ENCODE results near the gene FAM151B. TPM values are rescaled to one million over a fixed set of nuclear protein-coding genes. Genes with fewer than 3 reads are reported as not detected.
"Not testable (repeated sequence)": the region's sequence is repeated elsewhere in the genome, so short reads cannot be mapped to it uniquely, and the experiment has no call there.

FAM151B gene
- total and polyA plus RNA-seq, 2 of the 13 experiments (the other 11 are each of a cell fraction or from before 2014, with no cell fraction given), result 0.61 to 1.0 TPM

GRCh38 chr5:80493443-80493842 lies 5.5 kb downstream of the FAM151B start:
- intact Hi-C loops (cut with micrococcal nuclease; ENCODE audit: unreplicated experiment); ATAC-seq; H3K9me3 ChIP-seq (ENCODE audit: low read length); H3K36me3 ChIP-seq (replicated peaks in 1 of 2; ENCODE audit: control insufficient read depth in 1 of 2, insufficient read depth in 2 of 2, low read length in 2 of 2); H2AFZ ChIP-seq (ENCODE audit: low read length); CTCF ChIA-PET (ENCODE audit: low intra/inter-chr PET ratio, low total read pairs); DNase-seq (ENCODE audit: low spot score); H3K79me2 ChIP-seq (ENCODE audit: insufficient read depth, low read length); in situ Hi-C loops (cut with HindIII; ENCODE audit: extremely low pct_ligation_motif_present, low pct_unique_long_range_greater_than_20kb); BruUV-seq (replicated peaks); H4K20me1 ChIP-seq (ENCODE audit: insufficient read depth, low read length); H3K27ac ChIP-seq (ENCODE audit: extremely low read length, insufficient read depth, low read length); FAIRE-seq; POLR2A ChIA-PET; H3K27me3 ChIP-seq (ENCODE audit: control insufficient read depth in 1 of 2, insufficient read depth in 2 of 2, low read length in 2 of 2); H3K9ac ChIP-seq (ENCODE audit: insufficient read depth, low read depth, low read length); H3K4me3 ChIP-seq (replicated peaks in 1 of 3; ENCODE audit: insufficient read depth in 1 of 3, low read depth in 2 of 3, low read length in 3 of 3); H3K4me2 ChIP-seq (ENCODE audit: low read depth, low read length): not testable (repeated sequence)
- WGBS (ENCODE audit: low lambda C conversion rate), result 83% methylated on average over 7 of the region's 7 CpGs
- peaks cover 22% of the 10 kb centered on the region for H3K4me1 ChIP-seq (ENCODE audit: insufficient read depth, low read length)

GRCh38 chr5:80495891-80496290 lies 8.0 kb downstream of the FAM151B start:
- ATAC-seq (no peak), FAIRE-seq (no peak), DNase-seq (ENCODE audit: low spot score) (no peak)
- no peaks in the 10 kb centered on the region for H3K9me3 ChIP-seq (ENCODE audit: low read length)
- H3K79me2 ChIP-seq (ENCODE audit: insufficient read depth, low read length), result no peaks in the 10 kb centered on the region
- H2AFZ ChIP-seq (ENCODE audit: low read length), result no peak overlapping the region
- in situ Hi-C loops (cut with HindIII; ENCODE audit: extremely low pct_ligation_motif_present, low pct_unique_long_range_greater_than_20kb), result no loop called here
- CTCF ChIA-PET (ENCODE audit: low intra/inter-chr PET ratio, low total read pairs), result no interaction called here
- POLR2A ChIA-PET, result no interaction called here
- no peaks in the 10 kb centered on the region for H4K20me1 ChIP-seq (ENCODE audit: insufficient read depth, low read length)
- intact Hi-C loops (cut with micrococcal nuclease; ENCODE audit: unreplicated experiment), result no loop called here
- no peak overlapping the region for H3K4me3 ChIP-seq (replicated peaks in 1 of 3; ENCODE audit: insufficient read depth in 1 of 3, low read depth in 2 of 3, low read length in 3 of 3)
- WGBS (ENCODE audit: low lambda C conversion rate), result 88% methylated on average over 2 of the region's 2 CpGs
- no peaks in the 10 kb centered on the region for H3K36me3 ChIP-seq (replicated peaks in 1 of 2; ENCODE audit: control insufficient read depth in 1 of 2, insufficient read depth in 2 of 2, low read length in 2 of 2)
- BruUV-seq (replicated peaks), result no TSS peak
- H3K27ac ChIP-seq (ENCODE audit: extremely low read length, insufficient read depth, low read length), result no peak overlapping the region
- no peak for TF ChIP-seq RARA (CRISPR knock-in tag; IDR thresholded peaks at IDR 0.05)
- TF ChIP-seq ZXDC (CRISPR knock-in tag; IDR thresholded peaks at IDR 0.05), result no peak
- TF ChIP-seq SOX6 (IDR thresholded peaks at IDR 0.05), result no peak
- no peak for TF ChIP-seq SOX6 (CRISPR knock-in tag; IDR thresholded peaks at IDR 0.05)
- no peak for TF ChIP-seq ZKSCAN1 (IDR thresholded peaks at IDR 0.05; ENCODE audit: low read length)
- no peak for TF ChIP-seq JDP2 (CRISPR knock-in tag; IDR thresholded peaks at IDR 0.05; ENCODE audit: borderline replicate concordance)
- no peak for TF ChIP-seq ZNF644 (CRISPR knock-in tag; IDR thresholded peaks at IDR 0.05; ENCODE audit: low read depth)
- no peak for TF ChIP-seq ZNF235 (CRISPR knock-in tag; IDR thresholded peaks at IDR 0.05; ENCODE audit: borderline replicate concordance)
- TF ChIP-seq CEBPG (CRISPR knock-in tag; IDR thresholded peaks at IDR 0.05), result no peak
- TF ChIP-seq AGO2 (optimal IDR thresholded peaks at IDR 0.05; ENCODE audit: low read depth, low read length), result no peak
- no peak for TF ChIP-seq ZIK1 (CRISPR knock-in tag; IDR thresholded peaks at IDR 0.05; ENCODE audit: borderline replicate concordance, low read depth)
- no peaks in the 10 kb centered on the region for H3K27me3 ChIP-seq (ENCODE audit: control insufficient read depth in 1 of 2, insufficient read depth in 2 of 2, low read length in 2 of 2)
- H3K4me2 ChIP-seq (ENCODE audit: low read depth, low read length), result no peak overlapping the region
- H3K4me1 ChIP-seq (ENCODE audit: insufficient read depth, low read length), result peaks cover 10% of the 10 kb centered on the region
- H3K9ac ChIP-seq (ENCODE audit: insufficient read depth, low read depth, low read length), result no peak overlapping the region

Data from HepG2 (cell line).